IPS-NIHi7 (cell line): Measurements from ENCODE around the gene OR3A2.
"Not testable (repeated sequence)": the region's sequence is repeated elsewhere in the genome, so short reads cannot be mapped to it uniquely, and the experiment has no call there.

Source experiments
- DNase-seq: peaks from one replicate; pipeline ENCODE4 v3.0.0; 2012; ENCODE audit warnings: mixed read lengths; ENCODE audit errors: extremely low spot score

The OR3A2 gene

DNA sequence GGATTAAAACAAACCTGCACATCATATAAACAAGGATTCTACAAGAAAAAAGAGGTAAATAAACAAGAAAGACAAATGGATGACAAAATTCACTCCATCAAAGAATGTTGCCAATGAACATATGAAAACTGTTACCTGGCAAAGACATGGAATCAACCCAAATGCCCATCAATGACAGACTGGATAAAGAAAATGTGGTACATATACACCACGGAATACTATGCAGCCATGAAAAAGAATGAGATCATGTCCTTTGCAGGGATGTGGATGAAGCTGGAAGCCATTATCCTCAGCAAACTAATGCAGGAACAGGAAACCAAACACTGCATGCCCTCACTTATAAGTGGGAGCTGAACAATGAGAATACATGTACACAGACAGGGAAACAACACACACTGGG lies 92.6 kb downstream of the OR3A2 start:
- not testable (repeated sequence) for DNase-seq

DNA sequence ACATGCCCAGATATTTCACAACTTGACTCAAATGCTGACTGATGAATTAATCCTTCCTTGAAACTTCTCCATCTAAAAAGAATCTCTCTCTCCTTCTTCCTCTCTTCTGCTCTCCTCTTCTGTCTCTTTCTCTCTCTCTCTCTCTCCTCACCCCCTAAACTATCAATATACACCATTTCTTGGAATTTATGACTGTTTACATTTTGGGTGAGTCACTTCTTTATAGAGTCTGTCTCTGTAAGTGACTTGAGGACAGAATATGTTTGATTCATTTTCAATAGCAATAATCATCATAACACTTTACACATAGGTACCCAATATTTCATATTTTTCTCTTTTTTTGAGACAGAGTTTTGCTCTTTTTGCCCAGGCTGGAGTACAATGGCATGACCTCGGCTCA lies 103.2 kb downstream of the OR3A2 start:
- DNase-seq, result no peak

DNA sequence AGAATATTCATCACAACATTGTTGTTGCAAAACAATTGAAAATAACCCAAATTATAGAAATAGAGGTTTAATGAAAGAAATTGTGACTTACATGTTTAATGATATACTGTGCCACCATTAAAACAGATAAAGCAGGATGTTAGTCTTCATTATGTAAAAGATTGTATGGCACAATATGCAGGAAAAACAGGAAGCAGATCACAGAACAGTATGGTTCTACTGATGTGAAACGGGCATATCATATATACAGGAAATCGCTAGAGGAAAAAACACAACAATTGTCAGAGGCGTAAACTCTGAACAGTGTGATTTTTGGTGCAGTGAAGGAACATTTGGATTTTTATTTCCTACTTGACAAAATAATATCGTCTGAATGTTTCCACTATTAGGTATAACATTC lies 110.0 kb downstream of the OR3A2 start:
- no peak for DNase-seq

DNA sequence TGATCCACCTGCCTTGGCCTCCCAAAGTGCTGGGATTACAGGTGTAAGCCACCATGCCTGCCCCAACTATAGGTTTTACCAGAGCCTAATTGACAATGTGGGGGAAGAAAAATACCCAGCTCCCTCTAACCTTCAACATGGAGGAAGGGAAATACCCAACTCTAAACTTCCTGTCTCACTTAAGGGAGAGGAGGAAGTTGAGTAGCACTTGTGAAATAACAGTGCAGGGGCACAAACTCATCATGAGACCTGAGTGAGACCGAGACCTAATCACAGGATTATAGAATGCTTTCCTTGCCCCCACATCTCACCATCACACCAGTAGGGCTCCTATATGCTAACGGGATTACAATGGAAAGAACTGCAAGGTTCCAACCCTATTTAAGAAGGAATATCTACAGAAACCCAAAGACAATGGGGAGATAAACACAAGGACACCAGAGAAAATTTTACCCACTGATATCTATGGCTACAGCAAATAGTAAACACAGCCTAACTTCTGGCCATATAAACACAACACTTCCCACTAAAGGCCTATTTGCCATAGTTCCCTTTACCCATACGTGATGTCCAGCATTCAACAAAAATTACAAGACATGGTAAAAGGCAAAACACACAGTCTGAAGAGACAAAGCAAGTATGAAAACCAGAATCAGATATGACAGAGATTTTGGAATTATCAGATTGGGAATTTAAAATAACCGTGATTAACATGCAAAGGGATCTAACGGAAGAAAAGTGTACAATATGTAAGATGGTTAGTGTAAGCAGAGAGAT lies 114.8 kb downstream of the OR3A2 start:
- no peak for DNase-seq

DNA sequence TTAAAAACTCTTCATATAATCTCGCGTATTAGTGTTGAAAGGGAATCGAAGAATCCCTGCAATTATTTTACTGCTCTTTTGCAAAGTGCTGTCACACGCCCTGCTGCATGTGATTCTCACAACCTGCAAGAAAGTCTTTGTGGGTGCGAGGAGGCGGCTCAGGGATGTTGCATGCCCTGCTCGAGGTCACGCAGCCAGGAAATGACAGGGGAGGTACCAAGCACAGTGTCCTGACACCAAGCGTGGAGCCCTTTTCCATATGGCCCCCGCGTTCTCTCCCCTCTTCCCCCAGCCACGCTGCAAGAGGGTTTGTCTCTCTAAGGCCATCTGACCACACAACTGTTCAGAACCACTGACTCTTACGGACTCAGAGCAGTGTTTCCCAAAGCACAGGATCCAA lies 125.5 kb downstream of the OR3A2 start:
- no peak for DNase-seq

DNA sequence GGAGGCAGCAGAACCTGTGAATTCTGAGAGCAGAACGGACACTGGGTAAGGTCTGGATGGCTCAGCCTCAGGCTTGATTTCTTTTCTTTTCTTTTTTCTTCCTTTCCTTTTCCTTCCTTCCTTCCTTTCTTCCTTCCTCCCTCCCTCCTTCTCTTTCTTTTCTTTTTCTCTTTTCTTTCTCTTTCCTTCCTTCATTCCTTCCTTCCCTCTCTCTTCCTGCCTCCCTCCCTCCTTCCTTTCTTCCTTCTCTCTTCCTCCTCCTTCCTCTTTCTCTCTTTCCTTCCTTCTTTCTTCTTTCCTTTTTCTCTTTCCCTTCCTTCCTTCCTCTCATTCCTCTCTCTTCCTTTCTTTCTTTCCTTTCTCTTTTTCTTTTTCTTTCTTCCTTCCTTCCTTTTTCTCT lies 125.9 kb downstream of the OR3A2 start:
- DNase-seq, result no peak

DNA sequence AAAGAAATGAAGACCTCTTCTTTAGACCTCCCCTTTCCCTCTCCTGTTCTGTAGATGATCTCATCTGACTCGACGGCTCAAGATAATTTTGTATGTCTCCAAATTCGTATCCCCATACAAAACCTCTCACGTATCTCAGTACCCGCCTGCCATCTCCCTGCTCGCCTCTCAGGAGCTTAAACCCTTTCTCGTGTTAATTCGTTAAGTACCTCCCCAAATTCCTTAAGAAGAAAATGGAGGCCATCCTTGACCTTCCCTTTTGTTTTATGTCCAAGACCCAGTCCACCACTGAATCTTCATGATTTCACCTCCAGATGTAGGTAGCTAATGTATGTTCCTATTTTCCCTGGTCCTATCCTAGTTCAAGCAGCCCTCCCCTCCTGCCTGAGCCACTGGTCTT lies 129.5 kb downstream of the OR3A2 start:
- no peak for DNase-seq

DNA sequence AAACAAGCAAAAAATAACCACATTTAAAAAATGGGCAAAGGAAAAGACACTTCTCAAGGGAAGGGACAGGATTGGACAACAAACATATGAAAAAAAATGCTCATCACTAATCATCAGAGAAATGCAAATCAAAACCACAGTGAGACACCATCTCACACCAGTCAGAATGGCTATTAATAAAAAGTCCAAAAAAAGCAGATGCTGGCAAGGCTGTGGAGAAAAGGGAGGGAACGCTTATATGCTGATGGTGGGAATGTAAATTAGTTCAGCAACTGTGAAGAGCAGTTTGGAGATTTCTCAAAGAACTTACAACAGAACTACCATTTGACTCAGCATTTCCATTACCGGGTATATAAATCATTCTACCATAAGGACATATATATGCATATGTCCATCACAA lies 137.1 kb downstream of the OR3A2 start:
- DNase-seq, result not testable (repeated sequence)

DNA sequence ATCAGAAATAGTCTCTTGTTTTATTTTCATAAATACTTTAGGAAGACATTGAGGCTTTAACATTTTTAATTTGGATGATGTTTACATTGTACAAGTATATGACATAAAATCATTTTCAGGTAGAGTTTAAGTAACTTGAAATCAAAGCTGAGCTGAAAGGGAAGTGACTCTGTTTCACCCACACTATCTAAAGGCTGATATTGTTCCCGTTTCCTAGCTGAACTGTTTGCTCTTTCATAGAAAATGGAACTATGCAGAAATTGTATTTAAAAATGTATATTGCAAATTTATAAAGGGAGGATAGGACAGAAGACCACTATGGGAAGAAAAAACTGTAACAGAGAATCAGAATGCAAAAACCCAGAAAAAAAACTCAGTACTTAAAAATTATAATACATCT lies 141.3 kb downstream of the OR3A2 start:
- DNase-seq, result not testable (repeated sequence)

DNA sequence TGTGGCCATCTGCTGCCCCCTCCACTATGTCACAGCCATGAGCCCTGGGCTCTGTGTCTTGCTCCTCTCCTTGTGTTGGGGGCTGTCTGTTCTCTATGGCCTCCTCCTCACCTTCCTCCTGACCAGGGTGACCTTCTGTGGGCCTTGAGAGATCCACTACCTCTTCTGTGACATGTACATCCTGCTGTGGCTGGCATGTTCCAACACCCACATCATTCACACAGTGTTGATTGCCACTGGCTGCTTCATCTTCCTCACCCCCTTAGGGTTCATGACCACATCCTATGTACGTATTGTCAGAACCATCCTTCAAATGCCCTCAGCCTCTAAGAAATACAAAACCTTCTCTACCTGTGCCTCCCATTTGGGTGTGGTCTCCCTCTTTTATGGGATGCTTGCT lies 145.1 kb downstream of the OR3A2 start:
- DNase-seq, result not testable (repeated sequence)

DNA sequence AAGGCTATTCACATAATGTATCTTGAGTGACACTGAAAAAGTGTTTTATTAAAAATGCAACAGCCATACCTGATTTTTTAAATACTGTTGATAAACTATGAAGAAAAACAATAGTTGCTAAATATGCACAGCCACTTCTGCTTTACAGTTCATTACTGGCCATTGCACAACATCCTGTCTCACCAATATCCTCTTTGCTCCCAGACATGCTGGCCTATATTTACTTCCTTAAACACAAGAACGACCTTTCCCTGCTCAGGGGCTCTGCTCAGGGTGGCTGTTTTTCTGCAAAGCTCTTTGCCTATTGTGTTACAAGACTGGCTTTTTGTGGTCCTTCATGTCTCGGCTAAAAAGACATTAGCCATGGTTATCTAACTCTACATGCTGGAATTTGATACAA lies 147.4 kb downstream of the OR3A2 start:
- DNase-seq, result not testable (repeated sequence)

DNA sequence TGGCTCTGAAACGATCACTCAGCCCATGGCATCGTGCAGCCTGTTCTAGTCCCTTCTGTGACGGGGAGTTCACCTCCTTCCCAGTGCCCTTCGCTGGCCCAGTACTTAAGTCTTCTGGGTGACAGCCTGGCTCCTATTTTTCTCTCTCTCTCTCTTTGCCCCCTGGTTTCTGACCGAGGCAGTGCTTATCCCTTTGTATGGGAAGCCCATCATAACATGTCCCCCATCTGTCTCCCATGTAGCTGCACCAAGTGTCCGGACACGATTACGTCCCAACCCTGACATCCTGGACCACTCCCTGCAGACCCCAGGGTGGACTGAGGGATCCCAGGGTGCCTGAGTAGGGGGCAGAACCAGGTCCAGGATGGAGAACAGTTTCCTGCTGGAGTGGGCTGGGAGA lies 153.8 kb downstream of the OR3A2 start:
- DNase-seq, result not testable (repeated sequence)
